SK-N-SH (cell line): ENCODE measurements around the gene HDAC8. TPM values are rescaled to one million over a fixed set of nuclear protein-coding genes. Genes with fewer than 3 reads are reported as not detected.

Source experiments
- CTCF ChIA-PET: fragments of 300-600, 350-600 bp; formaldehyde crosslinking; extraction: SDS; loops from one replicate; lab custom pipeline; 2021; lab: Yijun Ruan, JAX
- POLR2A ChIA-PET: fragments of 350-600 bp; sonication (Branson Sonifier 250); formaldehyde crosslinking; extraction: SDS; loops from one replicate; lab custom pipeline; 2020; ENCODE audit warnings: antibody characterized with exemption, inconsistent platforms; lab: Yijun Ruan, JAX
- DNase-seq: peaks from one replicate; pipeline ENCODE4 v3.0.0; 2012
- H2AFZ ChIP-seq: fragments of 200-600 bp; sonication (generic); 2 replicates; pipeline ENCODE4 v1.8.1; 2016; ENCODE audit warnings: antibody characterized with exemption, mild to moderate bottlenecking, low read depth
- H3F3A ChIP-seq: fragments of 200-600 bp; sonication (generic); replicated peaks from 2 replicates; pipeline ENCODE3; 2016; ENCODE audit warnings: antibody characterized with exemption, mild to moderate bottlenecking; ENCODE audit not compliant: insufficient read depth
- H3K27ac ChIP-seq, 2 experiments: fragments of 200-500 bp in 1 of 2; fragments of 200-600 bp in 1 of 2; sonication (Bioruptor generic) in 1 of 2; sonication (generic), shearing (Covaris generic) in 1 of 2; 2 replicates each; pipeline versions ENCODE4 v1.5.1 to v1.6.1; 2014 to 2016; ENCODE audit warnings: low read depth in 2 of 2, inconsistent platforms in 1 of 2, low read length in 1 of 2, mild to moderate bottlenecking in 1 of 2, mixed read lengths in 1 of 2
- H3K27me3 ChIP-seq: fragments of 200-600 bp; sonication (generic), shearing (Covaris generic); 2 replicates; pipeline ENCODE4 v1.6.1; 2016; ENCODE audit warnings: mixed run types; ENCODE audit not compliant: insufficient read depth
- H3K36me3 ChIP-seq, 2 experiments: fragments of 200-500 bp in 1 of 2; fragments of 200-600 bp in 1 of 2; sonication (Bioruptor generic) in 1 of 2; sonication (generic) in 1 of 2; replicated peaks in 1 of 2; 2 replicates each; pipeline versions ENCODE3 to v1.5.1; 2014 to 2016; ENCODE audit warnings: low read length in 1 of 2, mild to moderate bottlenecking in 1 of 2; ENCODE audit not compliant: insufficient read depth in 2 of 2, control insufficient read depth in 1 of 2
- H3K4me1 ChIP-seq, 2 experiments: fragments of 200-500 bp in 1 of 2; fragments of 200-600 bp in 1 of 2; sonication (Bioruptor generic) in 1 of 2; sonication (generic), shearing (Covaris generic) in 1 of 2; 2 replicates each; pipeline versions ENCODE4 v1.5.1 to v1.6.1; 2014 to 2016; ENCODE audit warnings: low read depth in 1 of 2, low read length in 1 of 2, mixed run types in 1 of 2; ENCODE audit not compliant: insufficient read depth in 2 of 2, control insufficient read depth in 1 of 2
- H3K4me2 ChIP-seq: fragments of 200-600 bp; sonication (generic), shearing (Covaris generic); 2 replicates; pipeline ENCODE4 v1.6.1; 2017; ENCODE audit warnings: mixed run types
- H3K4me3 ChIP-seq, 2 experiments: fragments of 200-500 bp in 1 of 2; fragments of 200-600 bp in 1 of 2; sonication (Bioruptor generic) in 1 of 2; sonication (generic), shearing (Covaris generic) in 1 of 2; 2 replicates each; pipeline versions ENCODE4 v1.5.1 to v1.8.1; 2014 to 2016; ENCODE audit warnings: low read depth in 2 of 2, inconsistent platforms in 1 of 2, low read length in 1 of 2, mild to moderate bottlenecking in 1 of 2, mixed read lengths in 1 of 2, moderate library complexity in 1 of 2
- H3K79me2 ChIP-seq: fragments of 200-600 bp; sonication (generic); 2 replicates; pipeline ENCODE4 v1.8.1; 2017; ENCODE audit warnings: mild to moderate bottlenecking; ENCODE audit not compliant: insufficient read depth
- H3K9ac ChIP-seq: fragments of 200-600 bp; sonication (generic); 2 replicates; pipeline ENCODE4 v1.6.1; 2017; ENCODE audit warnings: mixed run types
- H3K9me2 ChIP-seq: fragments of 200-600 bp; sonication (generic); 2 replicates; pipeline ENCODE4 v1.6.1; 2017; ENCODE audit warnings: mixed run types
- H3K9me3 ChIP-seq: fragments of 200-600 bp; sonication (generic); 2 replicates; pipeline ENCODE4 v1.6.1; 2017; ENCODE audit warnings: mixed run types, mild to moderate bottlenecking, moderate library complexity
- H4K20me1 ChIP-seq: fragments of 200-600 bp; sonication (generic); 2 replicates; pipeline ENCODE4 v1.6.1; 2017; ENCODE audit warnings: mild to moderate bottlenecking, mixed run types; ENCODE audit not compliant: insufficient read depth
- ELF1 ChIP-seq: IDR thresholded peaks from 2 replicates; pipeline ENCODE4 v1.4.0; 2012
- FOSL2 ChIP-seq: IDR thresholded peaks from 2 replicates; pipeline ENCODE4 v1.4.0; 2012; ENCODE audit warnings: low read depth, mild to moderate bottlenecking, moderate library complexity, borderline replicate concordance
- MEF2A ChIP-seq: IDR thresholded peaks from 2 replicates; pipeline ENCODE4 v1.4.0; 2012; ENCODE audit warnings: low read depth, borderline replicate concordance
- NFIC ChIP-seq: IDR thresholded peaks from 2 replicates; pipeline ENCODE4 v1.4.0; 2012; ENCODE audit warnings: borderline replicate concordance
- NRF1 ChIP-seq: IDR thresholded peaks from 2 replicates; pipeline ENCODE4 v1.6.1; 2012; ENCODE audit warnings: low read depth, mild to moderate bottlenecking, low read length
- RAD21 ChIP-seq: IDR thresholded peaks from 2 replicates; pipeline ENCODE4 v1.6.1; 2012; ENCODE audit warnings: mild to moderate bottlenecking, low read length
- RCOR1 ChIP-seq: fragments of 150-350 bp; IDR thresholded peaks from 2 replicates; pipeline ENCODE4 v1.6.1; 2017; ENCODE audit warnings: antibody characterized with exemption, low read length
- RXRA ChIP-seq: IDR thresholded peaks from 2 replicates; pipeline ENCODE4 v1.4.0; 2012; ENCODE audit warnings: low read depth, mild to moderate bottlenecking, borderline replicate concordance
- TCF12 ChIP-seq: IDR thresholded peaks from 2 replicates; pipeline ENCODE4 v1.4.0; 2012
- WGBS: methylation state at CpG from one replicate; pipeline ENCODE4 v1.1.6; 2017; ENCODE audit warnings: low lambda C conversion rate; 5-methylcytosine and 5-hydroxymethylcytosine counted together
- polyA plus RNA-seq, 3 experiments: library from polyadenylated mRNA; depleted of rRNA; stranded (reverse); fragments of >200 nt; gene quantifications; 2 replicates each; pipeline ENCODE4 v1.2.3, GENCODE V29; 2012
- TF ChIP-seq, protein P1 (sequence below): fragments of 150-350 bp; IDR thresholded peaks from 2 replicates; pipeline ENCODE4 v1.6.1; 2017; ENCODE audit warnings: antibody characterized with exemption, low read length, low read depth, borderline replicate concordance
- TF ChIP-seq, protein P2 (sequence below): IDR thresholded peaks from 2 replicates; pipeline ENCODE4 v1.6.1; 2012; ENCODE audit warnings: mild to moderate bottlenecking, low read depth, low read length, moderate library complexity
- TF ChIP-seq, protein P3 (sequence below): IDR thresholded peaks from 2 replicates; pipeline ENCODE4; 2012
- TF ChIP-seq, protein P4 (sequence below): fragments of 200-600 bp; sonication (generic); IDR thresholded peaks from 2 replicates; pipeline ENCODE4 v1.6.1; 2017; ENCODE audit warnings: antibody characterized with exemption, mild to moderate bottlenecking, moderate library complexity

Gene HDAC8
- polyA plus RNA-seq, 1 of the 3 experiments (the other 2 are of a cell fraction), result 30.6 TPM

DNA sequence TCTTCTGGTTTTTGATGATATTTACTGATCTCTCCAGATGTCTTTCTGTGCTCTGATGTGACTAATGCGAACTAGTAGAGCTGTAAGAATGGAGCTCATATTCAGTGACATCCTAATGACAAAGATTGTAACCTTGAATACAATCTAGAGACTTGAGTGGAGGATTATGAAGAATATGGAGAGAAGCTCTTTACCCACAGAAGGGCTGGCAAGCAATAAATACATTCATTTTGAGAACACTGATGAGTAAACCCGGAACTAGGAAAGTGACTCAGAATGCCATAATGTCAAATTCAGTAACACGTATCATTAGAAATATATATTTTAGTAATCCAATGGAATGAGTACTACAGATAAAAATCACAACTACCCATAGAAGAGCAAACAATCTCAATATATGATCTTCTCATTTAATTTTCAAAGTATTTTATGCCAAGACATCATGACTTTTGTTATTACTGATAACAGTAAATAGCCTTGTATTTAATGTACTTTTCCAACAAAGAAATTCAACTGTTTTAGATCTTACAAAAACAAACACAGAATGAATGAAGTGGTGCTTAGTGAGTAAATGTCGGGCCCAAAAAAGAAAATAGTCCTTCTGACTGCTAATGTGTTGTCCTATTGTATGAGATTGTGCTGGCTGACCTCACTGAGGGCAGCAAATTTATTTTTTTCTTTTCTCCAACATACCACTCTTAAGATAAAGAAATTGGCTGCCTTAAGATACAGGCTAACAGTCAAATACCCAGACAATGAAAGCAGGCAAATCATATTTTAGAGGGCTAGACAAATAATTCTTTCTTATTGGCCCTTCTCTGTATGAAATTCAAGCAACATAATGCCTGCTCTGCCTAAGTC, 49.2 kb upstream of the HDAC8 start (continued):
- TF ChIP-seq, protein P1, sequence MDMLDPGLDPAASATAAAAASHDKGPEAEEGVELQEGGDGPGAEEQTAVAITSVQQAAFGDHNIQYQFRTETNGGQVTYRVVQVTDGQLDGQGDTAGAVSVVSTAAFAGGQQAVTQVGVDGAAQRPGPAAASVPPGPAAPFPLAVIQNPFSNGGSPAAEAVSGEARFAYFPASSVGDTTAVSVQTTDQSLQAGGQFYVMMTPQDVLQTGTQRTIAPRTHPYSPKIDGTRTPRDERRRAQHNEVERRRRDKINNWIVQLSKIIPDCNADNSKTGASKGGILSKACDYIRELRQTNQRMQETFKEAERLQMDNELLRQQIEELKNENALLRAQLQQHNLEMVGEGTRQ, result no peak
- no peak for TF ChIP-seq RXRA
- TF ChIP-seq TCF12, result peak; percentile 63
- TF ChIP-seq, protein P2, sequence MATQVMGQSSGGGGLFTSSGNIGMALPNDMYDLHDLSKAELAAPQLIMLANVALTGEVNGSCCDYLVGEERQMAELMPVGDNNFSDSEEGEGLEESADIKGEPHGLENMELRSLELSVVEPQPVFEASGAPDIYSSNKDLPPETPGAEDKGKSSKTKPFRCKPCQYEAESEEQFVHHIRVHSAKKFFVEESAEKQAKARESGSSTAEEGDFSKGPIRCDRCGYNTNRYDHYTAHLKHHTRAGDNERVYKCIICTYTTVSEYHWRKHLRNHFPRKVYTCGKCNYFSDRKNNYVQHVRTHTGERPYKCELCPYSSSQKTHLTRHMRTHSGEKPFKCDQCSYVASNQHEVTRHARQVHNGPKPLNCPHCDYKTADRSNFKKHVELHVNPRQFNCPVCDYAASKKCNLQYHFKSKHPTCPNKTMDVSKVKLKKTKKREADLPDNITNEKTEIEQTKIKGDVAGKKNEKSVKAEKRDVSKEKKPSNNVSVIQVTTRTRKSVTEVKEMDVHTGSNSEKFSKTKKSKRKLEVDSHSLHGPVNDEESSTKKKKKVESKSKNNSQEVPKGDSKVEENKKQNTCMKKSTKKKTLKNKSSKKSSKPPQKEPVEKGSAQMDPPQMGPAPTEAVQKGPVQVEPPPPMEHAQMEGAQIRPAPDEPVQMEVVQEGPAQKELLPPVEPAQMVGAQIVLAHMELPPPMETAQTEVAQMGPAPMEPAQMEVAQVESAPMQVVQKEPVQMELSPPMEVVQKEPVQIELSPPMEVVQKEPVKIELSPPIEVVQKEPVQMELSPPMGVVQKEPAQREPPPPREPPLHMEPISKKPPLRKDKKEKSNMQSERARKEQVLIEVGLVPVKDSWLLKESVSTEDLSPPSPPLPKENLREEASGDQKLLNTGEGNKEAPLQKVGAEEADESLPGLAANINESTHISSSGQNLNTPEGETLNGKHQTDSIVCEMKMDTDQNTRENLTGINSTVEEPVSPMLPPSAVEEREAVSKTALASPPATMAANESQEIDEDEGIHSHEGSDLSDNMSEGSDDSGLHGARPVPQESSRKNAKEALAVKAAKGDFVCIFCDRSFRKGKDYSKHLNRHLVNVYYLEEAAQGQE, result no peak
- TF ChIP-seq MEF2A, result peak; percentile 72
- TF ChIP-seq NRF1, result no peak
- no peak for TF ChIP-seq RCOR1
- peak; percentile 59; the same call in 1 of the 2 replicates for TF ChIP-seq ELF1
- peak; percentile 89 for TF ChIP-seq FOSL2

DNA sequence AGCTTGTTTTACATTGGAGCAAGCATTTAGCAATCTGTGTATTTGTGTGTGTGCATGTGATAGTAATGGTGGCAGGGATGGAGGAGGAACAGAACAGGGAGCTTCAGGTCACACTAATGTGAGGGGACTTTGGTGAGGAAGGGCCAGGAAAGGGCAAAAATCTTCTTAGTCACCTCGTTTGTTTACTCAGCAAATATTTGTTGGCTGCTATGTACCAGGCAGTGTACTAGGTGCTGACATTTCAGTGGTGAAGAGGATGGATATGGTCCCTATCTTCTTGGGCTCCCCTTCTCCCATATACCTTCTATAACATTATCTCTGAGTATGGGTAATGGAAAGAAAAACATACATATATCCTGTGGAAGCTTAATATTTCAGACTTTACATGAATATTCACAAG, 48.5 kb upstream of the HDAC8 start:
- Histone ChIP-seq H3K9ac (no peak overlapping the region), H3K4me3 (peak overlapping the region in 1 of 2 experiments; percentile 14; a peak in 1 of 4 replicates), H3F3A (peaks cover 22% of the 10 kb centered on the region), H4K20me1 (peaks cover 11% of the 10 kb centered on the region; the same call in 1 of the 2 replicates), H3K27ac (peak overlapping the region in 1 of 2 experiments; percentile 84; a peak in 2 of 4 replicates), H3K9me2 (no peaks in the 10 kb centered on the region), H3K9me3 (no peaks in the 10 kb centered on the region), H3K4me1 (peaks cover 0 to 13% of the 10 kb centered on the region in 2 experiments; a peak in 1 of 4 replicates), H2AFZ (no peak overlapping the region), H3K27me3 (no peaks in the 10 kb centered on the region), H3K4me2 (peak overlapping the region; percentile 65), H3K79me2 (no peaks in the 10 kb centered on the region), H3K36me3 (peaks cover 0 to 6% of the 10 kb centered on the region in 2 experiments)
- POLR2A ChIA-PET, result no interaction called here
- TF ChIP-seq TCF12 (no peak), ELF1 (no peak), NFIC (no peak), RAD21 (no peak), FOSL2 (no peak), NRF1 (no peak)
- TF ChIP-seq, protein P2, result no peak
- TF ChIP-seq, protein P3, sequence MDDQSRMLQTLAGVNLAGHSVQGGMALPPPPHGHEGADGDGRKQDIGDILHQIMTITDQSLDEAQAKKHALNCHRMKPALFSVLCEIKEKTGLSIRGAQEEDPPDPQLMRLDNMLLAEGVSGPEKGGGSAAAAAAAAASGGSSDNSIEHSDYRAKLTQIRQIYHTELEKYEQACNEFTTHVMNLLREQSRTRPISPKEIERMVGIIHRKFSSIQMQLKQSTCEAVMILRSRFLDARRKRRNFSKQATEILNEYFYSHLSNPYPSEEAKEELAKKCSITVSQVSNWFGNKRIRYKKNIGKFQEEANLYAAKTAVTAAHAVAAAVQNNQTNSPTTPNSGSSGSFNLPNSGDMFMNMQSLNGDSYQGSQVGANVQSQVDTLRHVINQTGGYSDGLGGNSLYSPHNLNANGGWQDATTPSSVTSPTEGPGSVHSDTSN, result no peak
- TF ChIP-seq, protein P4, sequence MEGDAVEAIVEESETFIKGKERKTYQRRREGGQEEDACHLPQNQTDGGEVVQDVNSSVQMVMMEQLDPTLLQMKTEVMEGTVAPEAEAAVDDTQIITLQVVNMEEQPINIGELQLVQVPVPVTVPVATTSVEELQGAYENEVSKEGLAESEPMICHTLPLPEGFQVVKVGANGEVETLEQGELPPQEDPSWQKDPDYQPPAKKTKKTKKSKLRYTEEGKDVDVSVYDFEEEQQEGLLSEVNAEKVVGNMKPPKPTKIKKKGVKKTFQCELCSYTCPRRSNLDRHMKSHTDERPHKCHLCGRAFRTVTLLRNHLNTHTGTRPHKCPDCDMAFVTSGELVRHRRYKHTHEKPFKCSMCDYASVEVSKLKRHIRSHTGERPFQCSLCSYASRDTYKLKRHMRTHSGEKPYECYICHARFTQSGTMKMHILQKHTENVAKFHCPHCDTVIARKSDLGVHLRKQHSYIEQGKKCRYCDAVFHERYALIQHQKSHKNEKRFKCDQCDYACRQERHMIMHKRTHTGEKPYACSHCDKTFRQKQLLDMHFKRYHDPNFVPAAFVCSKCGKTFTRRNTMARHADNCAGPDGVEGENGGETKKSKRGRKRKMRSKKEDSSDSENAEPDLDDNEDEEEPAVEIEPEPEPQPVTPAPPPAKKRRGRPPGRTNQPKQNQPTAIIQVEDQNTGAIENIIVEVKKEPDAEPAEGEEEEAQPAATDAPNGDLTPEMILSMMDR, result no peak
- WGBS, result 6% methylated on average over 1 of the region's 1 CpG
- CTCF ChIA-PET, result no interaction called here
- no peak for DNase-seq
